HepG2 (cell line): Measurements from ENCODE around the gene B3GNT9. TPM values are rescaled to one million over a fixed set of nuclear protein-coding genes. Genes with fewer than 3 reads are reported as not detected.

Experiments
- ATAC-seq: fragments of 200-7000 bp; cut with Tn5 transposase; 3 replicates; pipeline ENCODE4 v1.9.1; 2020; ENCODE audit warnings: mild to moderate bottlenecking, moderate library complexity
- BruUV-seq: library from RNA; stranded (reverse); fragments of 400-500 nt; replicated peaks from 2 replicates; lab custom pipeline; 2021; lab: Mats Ljungman, UMichigan
- CTCF ChIA-PET: fragments of 300-600 bp; formaldehyde crosslinking; extraction: SDS; loops from one replicate; lab custom pipeline; 2021; ENCODE audit warnings: low total read pairs, inconsistent platforms, low intra/inter-chr PET ratio; lab: Yijun Ruan, JAX
- POLR2A ChIA-PET: fragments of 350-600 bp; sonication (Branson Sonifier 250); formaldehyde crosslinking; loops from one replicate; lab custom pipeline; 2020; ENCODE audit warnings: antibody characterized with exemption, inconsistent platforms; lab: Yijun Ruan, JAX
- DNase-seq: peaks from one replicate; pipeline ENCODE4 v3.0.0-alpha.2; 2015; ENCODE audit warnings: low spot score
- FAIRE-seq: peaks from 3 replicates; lab custom pipeline; 2011; peaks lifted over from hg19 to GRCh38; lab: Jason Lieb, UNC
- H2AFZ ChIP-seq: one replicate; pipeline ENCODE4 v1.6.1; 2011; ENCODE audit warnings: low read length, inconsistent platforms
- H3K27ac ChIP-seq: fragments of 300-600 bp; 3 replicates; pipeline ENCODE4 v1.8.0; 2011; ENCODE audit warnings: mixed run types, mild to moderate bottlenecking, mixed read lengths, low read length, inconsistent platforms; ENCODE audit not compliant: insufficient read depth; ENCODE audit errors: extremely low read length
- H3K27me3 ChIP-seq, 2 experiments: fragments of 200-600 bp in 1 of 2; 2 replicates in 1 of 2; 3 replicates in 1 of 2; pipeline versions ENCODE4 v1.6.0 to v1.8.0; 2011; ENCODE audit warnings: low read length in 2 of 2, mild to moderate bottlenecking in 2 of 2, moderate library complexity in 2 of 2, inconsistent platforms in 1 of 2; ENCODE audit not compliant: insufficient read depth in 2 of 2, control insufficient read depth in 1 of 2
- H3K36me3 ChIP-seq, 2 experiments: fragments of 200-600 bp in 1 of 2; replicated peaks in 1 of 2; 2 replicates in 1 of 2; 3 replicates in 1 of 2; pipeline versions ENCODE4 v1.5.1 to v1.8.0; 2011; ENCODE audit warnings: low read length in 2 of 2, inconsistent platforms in 1 of 2; ENCODE audit not compliant: insufficient read depth in 2 of 2, control insufficient read depth in 1 of 2
- H3K4me1 ChIP-seq: 2 replicates; pipeline ENCODE4 v1.5.1; 2012; ENCODE audit warnings: low read length, inconsistent platforms; ENCODE audit not compliant: insufficient read depth
- H3K4me2 ChIP-seq: 2 replicates; pipeline ENCODE4 v1.6.0; 2011; ENCODE audit warnings: low read depth, low read length, inconsistent platforms
- H3K4me3 ChIP-seq, 3 experiments: fragments of 200-600 bp in 1 of 3; sonication (generic), shearing (Covaris generic) in 1 of 3; replicated peaks in 1 of 3; 2 replicates each; pipeline ENCODE4 v1.5.1; 2011 to 2016; ENCODE audit warnings: low read length in 3 of 3, inconsistent platforms in 2 of 3, low read depth in 2 of 3, mild to moderate bottlenecking in 2 of 3, control low read depth in 1 of 3, mixed read lengths in 1 of 3; ENCODE audit not compliant: insufficient read depth in 1 of 3
- H3K79me2 ChIP-seq: one replicate; pipeline ENCODE4 v1.6.1; 2011; ENCODE audit warnings: low read length, inconsistent platforms; ENCODE audit not compliant: insufficient read depth
- H3K9ac ChIP-seq: 2 replicates; pipeline ENCODE4 v1.6.0; 2011; ENCODE audit warnings: mild to moderate bottlenecking, low read depth, low read length, inconsistent platforms; ENCODE audit not compliant: insufficient read depth
- H3K9me3 ChIP-seq: 2 replicates; pipeline ENCODE4 v1.5.1; 2012; ENCODE audit warnings: mild to moderate bottlenecking, low read length
- H4K20me1 ChIP-seq: 2 replicates; pipeline ENCODE4 v1.6.0; 2011; ENCODE audit warnings: inconsistent platforms, mild to moderate bottlenecking, low read length, moderate library complexity; ENCODE audit not compliant: insufficient read depth
- CCDC6 ChIP-seq: sonication (generic); formaldehyde crosslinking; IDR thresholded peaks from 2 replicates; pipeline ENCODE4 v1.8.1; 2022; ENCODE audit warnings: mild to moderate bottlenecking, missing genetic modification reagents, moderate library complexity
- HNF1B ChIP-seq: sonication (generic); formaldehyde crosslinking; IDR thresholded peaks from 2 replicates; pipeline ENCODE4 v1.5.1; 2020; ENCODE audit warnings: mild to moderate bottlenecking, moderate library complexity, missing genetic modification reagents
- HNF4G ChIP-seq, 2 experiments: sonication (generic) in 1 of 2; formaldehyde crosslinking in 1 of 2; IDR thresholded peaks; 2 replicates each; pipeline versions ENCODE4 v1.4.0 to v1.6.1; 2011 to 2020; ENCODE audit warnings: borderline replicate concordance in 2 of 2, low read depth in 2 of 2, mild to moderate bottlenecking in 2 of 2, low read length in 1 of 2, missing genetic modification reagents in 1 of 2, moderate library complexity in 1 of 2
- MEF2D ChIP-seq: sonication (generic); formaldehyde crosslinking; IDR thresholded peaks from 2 replicates; pipeline ENCODE4 v1.5.1; 2020; ENCODE audit warnings: mild to moderate bottlenecking, missing genetic modification reagents
- MIXL1 ChIP-seq: IDR thresholded peaks from 2 replicates; pipeline ENCODE4 v1.6.1; 2016
- MLLT10 ChIP-seq: sonication (generic); formaldehyde crosslinking; IDR thresholded peaks from 2 replicates; pipeline ENCODE4 v1.4.0; 2020; ENCODE audit warnings: missing genetic modification reagents
- POGK ChIP-seq: sonication (generic); formaldehyde crosslinking; conservative IDR thresholded peaks from 2 replicates; pipeline ENCODE4 v1.8.0; 2022; ENCODE audit warnings: mild to moderate bottlenecking, moderate library complexity, missing genetic modification reagents
- U2AF1 ChIP-seq: fragments of 200-400 bp; formaldehyde crosslinking; optimal IDR thresholded peaks from 2 replicates; pipeline ENCODE3; 2017; ENCODE audit warnings: mild to moderate bottlenecking, low read depth, low read length
- ZNF878 ChIP-seq: sonication (generic); formaldehyde crosslinking; IDR thresholded peaks from 2 replicates; pipeline ENCODE4 v1.8.1; 2023; ENCODE audit warnings: mild to moderate bottlenecking, missing genetic modification reagents, moderate library complexity
- ZSCAN29 ChIP-seq: sonication (generic); formaldehyde crosslinking; conservative IDR thresholded peaks from 2 replicates; pipeline ENCODE4 v1.4.0; 2020; ENCODE audit warnings: mild to moderate bottlenecking, missing genetic modification reagents
- WGBS: methylation state at CpG from one replicate; pipeline ENCODE4 v1.1.6; 2017; ENCODE audit warnings: low lambda C conversion rate; 5-methylcytosine and 5-hydroxymethylcytosine counted together
- in situ Hi-C: cut with HindIII; loops from 2 replicates; pipeline ENCODE4 v1.10.0; 2017; ENCODE audit warnings: low pct_unique_long_range_greater_than_20kb; ENCODE audit not compliant: extremely low pct_ligation_motif_present
- intact Hi-C: fragments of 100-400 bp; cut with micrococcal nuclease; formaldehyde crosslinking; loops from one replicate; pipeline ENCODE4 v1.10.0; 2022; ENCODE audit not compliant: unreplicated experiment
- polyA plus RNA-seq, 8 experiments: library from polyadenylated mRNA; depleted of rRNA in 3 of 8; stranded (reverse) in 7 of 8; unstranded in 1 of 8; fragments of >200 nt; fragmentation: Illumina TruSeq in 4 of 8; extraction: Trizol in 4 of 8; gene quantifications; 2 replicates each; pipeline versions ENCODE4 v1.2.1 to v1.2.3, GENCODE V29; 2011 to 2016; ENCODE audit warnings: low read depth in 4 of 8, missing spikeins in 1 of 8, mixed read lengths in 1 of 8; ENCODE audit not compliant: insufficient read depth in 1 of 8
- total RNA-seq, 5 experiments: library from RNA; depleted of rRNA; stranded (reverse); fragments of >200 nt; fragmentation: Illumina TruSeq; extraction: Trizol; gene quantifications; 2 replicates each; pipeline ENCODE4 v1.2.3, GENCODE V29; 2016; ENCODE audit warnings: low read depth in 1 of 5

Gene B3GNT9
- total and polyA plus RNA-seq, 2 of the 13 experiments (the other 11 are each of a cell fraction or from before 2014, with no cell fraction given), result 1.5 to 3.1 TPM

- Histone ChIP-seq H2AFZ (no peak overlapping the region), H3K4me3 (peak overlapping the region; percentile 12 to 20 (median 18); a peak in 3 of 6 replicates), H3K27ac (peak overlapping the region; percentile 87), H3K4me2 (peak overlapping the region; percentile 59), H3K79me2 (peaks cover 93% of the 10 kb centered on the region)
- ATAC-seq (no peak), FAIRE-seq (no peak), DNase-seq (no peak)
- BruUV-seq, result TSS peak; percentile 5
- CTCF ChIA-PET, result no interaction called here
- intact Hi-C loops, result no loop called here
- TF ChIP-seq U2AF1, result no peak
- 0 out of 2 replicates have a peak, but pooled peaks have one; percentile 28 for TF ChIP-seq MIXL1
- 0 out of 2 replicates have a peak, but pooled peaks have one; percentile 34 for TF ChIP-seq ZNF878
- 0 out of 2 replicates have a peak, but pooled peaks have one; percentile 0 for TF ChIP-seq MEF2D (CRISPR knock-in tag)
- TF ChIP-seq HNF1B, result no peak
- 0 out of 2 replicates have a peak, but pooled peaks have one; percentile 40 for TF ChIP-seq CCDC6 (CRISPR knock-in tag)
- no peak for TF ChIP-seq HNF4G (IDR thresholded peaks at IDR 0.05; ENCODE audit: borderline replicate concordance, low read depth, low read length)
- TF ChIP-seq HNF4G (CRISPR knock-in tag; IDR thresholded peaks at IDR 0.05; ENCODE audit: borderline replicate concordance, low read depth), result 0 out of 2 replicates have a peak, but pooled peaks have one; percentile 8
- 0 out of 2 replicates have a peak, but pooled peaks have one; percentile 26 for TF ChIP-seq POGK
- no peak for TF ChIP-seq ZSCAN29 (CRISPR knock-in tag)
- TF ChIP-seq MLLT10 (CRISPR knock-in tag), result no peak
- TF ChIP-seq, all 625 proteins: peak for 6
- POLR2A ChIA-PET, result interaction anchor here (0.7 to 2.2 kb wide), 6 partner anchors 11 to 97 kb away, joined by 3 to 7 read pairs (median 4); partner anchors contain the start of gene B3GNT9
- no peaks in the 10 kb centered on the region for H3K9me3 ChIP-seq
- H3K4me1 ChIP-seq, result peaks cover 72% of the 10 kb centered on the region
- 76% methylated on average over 2 of the region's 2 CpGs for WGBS
- H3K27me3 ChIP-seq, result no peaks in the 10 kb centered on the region; a peak in 1 of 5 replicates
- H4K20me1 ChIP-seq, result peaks cover 47% of the 10 kb centered on the region
- H3K9ac ChIP-seq, result peak overlapping the region; percentile 4; the same call in 1 of the 2 replicates
- peaks cover 15 to 22% of the 10 kb centered on the region in 2 experiments for H3K36me3 ChIP-seq
- in situ Hi-C loops, result no loop called here
These were observed 36.0 kb downstream of the B3GNT9 start for GRCh38 chr16:67114793-67115192.
